ENCODE measurements around the gene TRMT10A.
A peak's percentile ranks its signal among the peaks of the same experiment; 100 is the strongest.
"Not testable (repeated sequence)": the region's sequence is repeated elsewhere in the genome, so short reads cannot be mapped to it uniquely, and the experiment has no call there.

Gene TRMT10A

DNA sequence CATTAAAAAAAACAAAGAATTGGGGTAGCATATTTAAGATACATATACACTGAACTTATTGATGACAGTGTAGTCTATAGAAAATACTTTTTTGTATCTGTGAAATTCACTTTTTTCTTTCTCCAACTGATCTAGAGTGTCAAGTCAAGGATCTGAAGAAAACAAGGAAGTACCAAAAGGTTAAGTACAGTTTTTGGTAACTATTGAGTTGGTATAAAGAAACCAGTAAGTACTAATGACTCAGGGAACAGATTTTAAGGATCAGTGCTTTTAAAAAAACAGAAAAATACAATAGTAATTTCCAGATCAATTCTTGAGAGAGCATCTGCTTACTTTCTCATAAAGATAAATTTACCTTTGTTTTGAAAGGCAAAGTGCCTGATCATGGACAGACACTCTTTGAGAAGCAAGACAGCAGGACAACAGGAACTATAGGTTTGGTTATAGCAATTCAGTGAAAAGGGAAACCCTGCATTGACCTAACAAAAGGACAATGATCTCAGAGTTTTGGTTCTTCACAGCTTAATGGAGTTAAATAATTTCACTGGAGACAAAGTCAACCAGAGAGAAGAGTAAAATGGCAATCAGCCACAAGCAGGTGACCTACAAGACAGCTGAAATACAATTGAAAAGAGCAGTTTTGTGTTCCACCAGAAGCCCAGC lies 23.4 kb downstream of the TRMT10A start:
- no peak for DNase-seq (ENCODE audit: low read depth)

DNA sequence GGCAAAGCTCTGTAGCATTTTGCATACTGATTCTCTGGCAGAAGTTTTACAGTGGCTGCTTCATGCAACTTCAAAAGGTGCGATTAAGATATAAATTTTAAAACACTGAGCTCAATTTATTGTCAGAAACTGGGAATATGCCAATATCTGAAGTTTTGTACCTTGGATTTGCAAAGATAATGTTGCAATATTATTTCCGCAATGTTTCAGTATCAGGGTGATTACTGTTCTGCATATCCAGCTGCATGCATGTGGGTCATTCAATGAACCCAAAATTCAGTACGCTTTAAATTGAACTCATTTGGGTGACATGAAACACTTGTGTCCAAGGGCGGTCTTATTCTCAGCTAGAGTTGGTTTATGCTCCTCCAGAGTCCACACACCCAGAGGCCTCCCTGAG lies 26.2 kb downstream of the TRMT10A start:
- DNase-seq (ENCODE audit: low read depth), result no peak

DNA sequence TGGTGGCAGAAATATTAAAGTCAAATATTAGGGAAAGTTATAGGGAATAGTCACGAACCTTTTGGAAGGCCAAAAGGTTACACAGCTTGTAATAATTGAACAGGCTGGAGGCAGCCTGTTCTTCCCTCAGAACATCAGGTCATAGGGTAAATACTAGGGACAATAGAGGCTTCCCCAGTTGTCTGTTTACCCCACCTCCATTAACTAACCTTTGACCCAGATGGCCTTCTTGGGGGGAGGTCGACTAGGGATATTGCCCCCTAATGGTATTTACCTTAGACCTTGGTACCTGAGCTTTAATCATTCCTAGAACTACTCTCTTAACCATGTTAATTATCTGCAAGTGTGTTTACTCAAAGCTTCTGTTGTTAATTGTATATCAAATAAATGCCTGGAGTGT lies 27.0 kb downstream of the TRMT10A start:
- no peak for DNase-seq (ENCODE audit: low read depth)

DNA sequence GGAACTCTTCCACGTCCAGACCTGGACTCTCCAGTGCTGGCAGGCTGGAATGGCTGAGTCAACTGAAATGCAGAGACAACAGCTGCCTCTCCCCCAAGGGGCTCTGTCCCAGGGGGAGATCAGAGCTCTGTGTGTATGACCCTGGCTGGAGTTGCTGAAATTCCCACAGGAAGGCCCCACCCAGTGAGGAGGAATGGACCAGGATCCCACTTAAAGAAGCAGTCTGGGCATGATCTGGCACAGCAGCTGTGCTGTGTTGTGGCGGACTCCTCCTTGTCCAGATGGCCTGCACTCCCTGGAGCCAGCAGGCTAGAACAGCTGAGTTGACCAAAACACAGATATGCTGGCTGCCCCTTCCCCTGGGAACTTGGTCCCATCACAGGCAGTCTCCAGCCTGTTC lies 27.6 kb downstream of the TRMT10A start:
- DNase-seq (ENCODE audit: low read depth), result no peak

DNA sequence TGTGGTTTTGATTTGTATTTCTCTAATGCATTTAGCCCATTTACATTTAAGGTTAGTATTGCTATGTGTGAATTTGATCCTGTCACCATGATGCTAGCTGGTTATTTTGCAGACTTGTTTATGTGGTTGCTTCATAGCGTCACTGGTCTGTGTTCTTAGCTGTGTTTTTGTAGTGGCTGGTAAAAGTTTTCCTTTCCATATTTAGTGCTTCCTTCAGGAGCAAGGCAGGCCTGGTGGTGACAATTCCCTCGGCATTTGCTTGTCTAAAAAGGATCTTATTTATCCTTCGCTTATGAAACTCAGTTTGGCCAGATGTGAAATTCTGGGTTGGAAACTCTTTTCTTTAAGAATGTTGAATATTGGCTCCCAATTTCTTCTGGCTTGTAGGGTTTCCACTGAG lies 29.1 kb downstream of the TRMT10A start:
- not testable (repeated sequence) for DNase-seq (ENCODE audit: low read depth)

DNA sequence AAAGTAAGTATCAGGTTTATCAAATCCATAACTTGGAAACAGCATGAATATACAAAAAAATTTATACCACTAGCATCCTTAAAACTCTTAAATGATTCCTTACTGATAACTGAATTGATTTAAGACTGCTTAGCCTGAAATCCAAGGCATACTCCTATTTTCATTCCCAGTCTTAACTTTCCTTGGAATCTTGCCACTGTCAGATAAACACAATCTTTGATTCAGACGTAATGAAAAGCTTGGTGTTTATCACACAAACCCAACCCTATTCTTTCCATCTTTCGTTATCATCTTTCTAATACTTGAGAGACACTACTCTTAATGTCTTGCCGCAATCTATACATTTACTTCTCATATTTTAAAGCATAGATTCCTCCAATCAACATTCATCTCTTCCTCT lies 33.9 kb downstream of the TRMT10A start:
- no peak for DNase-seq (ENCODE audit: low read depth)

DNA sequence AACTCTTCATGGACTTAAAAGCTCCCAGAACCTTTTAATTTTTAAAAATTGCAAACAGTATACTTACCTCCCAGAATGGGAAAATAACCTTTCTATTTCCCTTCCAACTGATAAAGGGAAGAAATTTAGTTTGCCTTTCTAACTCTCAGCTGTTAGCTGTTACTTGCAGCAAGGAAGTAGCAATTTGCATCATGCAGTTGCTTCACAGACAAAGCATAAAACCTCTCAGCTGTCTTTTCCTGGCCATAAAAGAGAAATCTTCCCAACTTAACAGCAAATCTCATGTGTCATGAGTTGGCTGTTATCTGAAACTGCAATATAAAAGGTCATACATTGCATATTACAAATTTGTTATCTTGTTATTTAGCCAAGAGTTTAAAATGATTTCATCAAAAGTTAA lies 34.6 kb downstream of the TRMT10A start:
- DNase-seq (ENCODE audit: low read depth), result no peak

DNA sequence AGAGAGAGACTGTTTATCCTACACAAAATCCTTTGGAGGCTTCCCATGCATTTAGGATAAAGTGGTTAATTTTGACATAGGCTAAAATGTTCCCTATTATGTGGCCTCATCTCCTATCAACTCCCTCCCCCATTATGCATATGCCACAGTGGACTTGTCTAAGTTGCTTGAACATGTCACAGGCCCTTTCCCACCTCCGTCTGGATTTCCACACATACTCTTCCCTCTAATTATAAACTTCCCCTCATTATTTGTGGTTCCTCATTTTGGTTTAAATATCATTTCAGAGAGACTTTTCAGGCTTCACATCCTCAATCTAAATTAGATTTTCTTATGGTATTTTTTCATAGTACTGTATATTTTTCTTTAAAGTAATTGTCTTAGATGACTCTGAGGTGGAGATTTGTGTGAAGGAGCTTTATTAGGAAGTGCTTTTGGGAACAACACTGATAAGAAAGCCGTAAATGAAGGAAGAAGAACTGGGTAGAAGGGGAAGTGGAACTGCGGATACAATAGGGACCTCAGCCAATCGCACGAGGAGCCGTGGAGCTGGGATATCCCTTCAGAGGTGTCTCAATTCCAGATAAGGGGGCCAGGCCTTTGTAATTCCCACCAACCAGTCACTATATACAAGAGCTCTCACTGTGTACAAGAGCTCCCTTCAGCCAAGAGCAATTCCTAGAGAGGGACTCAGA lies 45.1 kb downstream of the TRMT10A start:
- no peak for DNase-seq (ENCODE audit: low read depth)

DNA sequence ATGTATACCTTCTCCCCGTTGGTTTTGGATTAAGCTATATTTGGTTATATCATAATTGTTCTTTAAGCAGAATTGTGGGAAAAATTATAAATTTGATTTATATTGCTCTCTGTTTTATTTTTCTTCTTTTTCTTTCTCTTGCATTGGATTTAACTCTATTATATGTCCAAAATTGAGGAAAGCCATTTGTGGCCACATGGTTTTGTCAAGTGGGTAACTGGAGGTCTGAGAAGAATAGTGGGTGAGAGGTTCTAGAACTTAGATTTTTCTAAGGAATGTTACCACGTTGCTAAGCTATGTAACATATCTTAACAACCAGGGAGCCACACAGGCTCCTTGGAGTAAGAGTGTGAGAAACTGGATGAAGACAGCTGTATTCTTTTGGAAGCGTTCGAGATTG lies 53.1 kb downstream of the TRMT10A start, which contains the start of gene C4orf17:
TSS of gene C4orf17 (plus strand) at position 301 of the 400 bp plus-strand sequence. CDS start 2,061 bp downstream, outside the sequence.
- no peak for DNase-seq (ENCODE audit: low read depth)

DNA sequence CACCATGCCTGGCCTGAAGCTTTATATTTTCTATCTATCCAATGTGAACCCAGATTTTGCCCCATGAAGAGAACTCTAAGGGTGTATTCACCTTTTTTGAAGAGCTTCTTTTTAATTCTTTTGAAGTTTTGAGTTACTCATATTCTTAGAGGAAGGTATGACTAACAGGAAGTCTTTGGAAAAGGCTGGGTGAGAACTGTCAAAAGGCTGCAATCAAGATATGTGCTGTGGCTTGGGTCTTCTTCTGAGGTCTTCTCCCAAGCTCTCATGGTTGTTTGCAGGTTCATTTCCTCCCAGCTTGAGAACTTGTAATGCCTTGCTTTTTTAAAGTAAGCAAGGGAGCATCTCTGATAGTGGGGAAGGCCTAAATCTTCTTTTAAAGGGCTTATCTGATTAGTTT lies 56.1 kb downstream of the TRMT10A start:
- peak; percentile 6 for DNase-seq (ENCODE audit: low read depth)

DNA sequence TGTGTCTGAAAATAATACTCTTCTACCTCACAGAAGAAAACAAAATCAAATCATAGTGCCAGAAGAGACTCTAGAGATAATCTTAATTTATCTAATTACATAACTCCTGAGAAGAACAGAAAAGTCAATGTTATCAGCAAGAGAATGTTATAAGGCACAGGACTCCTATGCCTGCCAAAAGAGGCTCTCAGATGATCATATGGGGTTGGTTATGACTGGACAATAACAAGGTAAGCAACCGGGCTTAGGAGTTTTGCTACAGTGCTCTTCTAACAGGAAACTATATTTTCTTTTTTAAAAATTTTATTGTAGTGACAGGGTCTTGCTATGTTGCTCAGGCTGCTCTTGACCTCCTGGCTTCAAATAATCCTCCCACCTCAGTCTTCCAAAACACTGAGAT lies 56.5 kb downstream of the TRMT10A start:
- DNase-seq (ENCODE audit: low read depth), result no peak

DNA sequence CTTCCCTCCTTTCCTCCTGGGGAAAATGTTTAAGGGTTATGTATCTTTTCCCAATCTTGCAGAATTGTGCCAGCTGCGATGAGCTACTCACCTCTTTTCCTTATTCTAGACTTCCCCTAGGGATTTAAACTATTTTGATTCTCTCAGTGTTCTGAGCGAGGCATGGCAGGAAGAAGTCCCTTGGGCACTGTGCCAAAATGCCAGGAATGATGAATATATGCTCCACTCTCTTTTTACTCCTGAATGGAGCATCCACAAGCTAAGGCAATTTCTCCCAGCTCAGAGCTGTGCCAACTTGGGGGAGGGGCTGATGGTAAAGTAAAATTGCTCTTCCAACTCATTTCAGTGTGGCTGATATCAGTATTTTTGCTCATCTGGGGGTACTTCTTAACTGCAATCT lies 57.1 kb downstream of the TRMT10A start:
- no peak for DNase-seq (ENCODE audit: low read depth)

DNA sequence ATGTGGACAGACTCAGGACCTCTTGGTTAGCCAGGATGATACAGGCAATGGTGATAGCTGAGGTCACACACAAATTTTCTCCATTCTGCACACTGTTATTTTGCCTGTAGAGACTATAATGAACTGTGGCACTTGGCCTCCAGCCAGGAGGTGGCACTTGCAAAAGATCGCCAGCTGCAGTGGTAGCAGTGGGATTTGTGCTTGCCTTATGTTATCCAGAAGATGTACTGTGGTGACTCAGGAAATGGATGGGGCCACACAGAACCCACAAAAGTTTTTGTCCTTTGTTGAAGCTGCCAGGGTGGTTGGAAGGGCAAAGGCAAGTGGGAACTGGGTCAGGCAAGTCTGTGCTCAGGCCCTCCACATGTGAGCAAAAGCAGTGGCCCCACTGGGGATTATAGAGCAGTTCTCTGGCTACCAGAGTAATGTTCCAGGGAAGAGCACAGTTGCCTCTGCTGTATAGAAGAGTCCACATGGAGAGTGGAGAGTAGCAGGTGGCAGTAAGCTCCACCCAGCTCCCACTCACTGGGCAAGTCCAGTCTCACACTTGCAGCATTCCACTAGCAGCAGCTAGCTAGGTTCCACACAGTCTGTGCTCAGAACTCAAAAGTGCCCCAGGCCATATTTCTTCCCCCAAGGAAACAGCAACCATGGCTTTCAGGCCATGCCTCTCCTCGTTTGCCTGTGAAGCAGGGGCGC lies 58.9 kb downstream of the TRMT10A start:
- DNase-seq (ENCODE audit: low read depth), result no peak
